GM12865 (cell line): ENCODE results near the gene HEYL.

ENCODE experiments used
- DNase-seq: peaks from one replicate; pipeline ENCODE4 v3.0.0; 2010; ENCODE audit warnings: low read depth
- H3K4me3 ChIP-seq: 2 replicates; pipeline ENCODE4 v1.5.1; 2011; ENCODE audit warnings: mild to moderate bottlenecking, low read depth, low read length, control low read depth
- CTCF ChIP-seq: IDR thresholded peaks from 2 replicates; pipeline ENCODE4 v1.5.1; 2011; ENCODE audit warnings: low read length, control low read depth, low read depth, inconsistent platforms; ENCODE audit not compliant: insufficient read depth; ENCODE audit errors: missing control alignments

The HEYL gene

GRCh38 chr1:39653546-39654031 lies 14.1 kb upstream of the HEYL start:
- no peak overlapping the region for H3K4me3 ChIP-seq
- DNase-seq: peak; percentile 88
- TF ChIP-seq CTCF: peak; percentile 90

GRCh38 chr1:39652554-39652953 lies 13.1 kb upstream of the HEYL start:
- no peak overlapping the region for H3K4me3 ChIP-seq
- no peak for DNase-seq
- TF ChIP-seq CTCF: no peak

GRCh38 chr1:39652105-39652504 lies 12.7 kb upstream of the HEYL start:
- H3K4me3 ChIP-seq: no peak overlapping the region
- no peak for DNase-seq
- TF ChIP-seq CTCF: no peak

- no peak for TF ChIP-seq CTCF
- no peak for DNase-seq
Observed at GRCh38 chr1:39650431-39650830, 11.0 kb upstream of the HEYL start.

GRCh38 chr1:39649636-39650185 lies 10.3 kb upstream of the HEYL start:
- no peak for TF ChIP-seq CTCF
- no peak overlapping the region for H3K4me3 ChIP-seq

More at GRCh38 chr1:39650431-39650830, 11.0 kb upstream of the HEYL start:
- no peak overlapping the region for H3K4me3 ChIP-seq

GRCh38 chr1:39648496-39648895 lies 9.1 kb upstream of the HEYL start:
- H3K4me3 ChIP-seq: no peak overlapping the region
- no peak for DNase-seq
- TF ChIP-seq CTCF: no peak

More at GRCh38 chr1:39649636-39650185, 10.3 kb upstream of the HEYL start:
- no peak for DNase-seq

- DNase-seq: no peak
- no peak for TF ChIP-seq CTCF
- H3K4me3 ChIP-seq: no peak overlapping the region
Observed at GRCh38 chr1:39647247-39647646, 7.8 kb upstream of the HEYL start.
